Kidney capillary endothelial cell (primary cell): ENCODE data around the gene KCNK3.

Experiments
- DNase-seq: peaks from one replicate; pipeline ENCODE4 v3.0.0-alpha.2; 2018; ENCODE audit warnings: low spot score

KCNK3 gene

GRCh38 chr2:26712486-26713465 is 20.3 kb downstream of the KCNK3 start:
- no peak for DNase-seq

GRCh38 chr2:26715528-26716270 is 23.2 kb downstream of the KCNK3 start:
- no peak for DNase-seq

GRCh38 chr2:26716340-26716739 is 23.8 kb downstream of the KCNK3 start:
- no peak for DNase-seq

GRCh38 chr2:26716769-26717168 is 24.2 kb downstream of the KCNK3 start:
- no peak for DNase-seq

- DNase-seq = no peak
Observed at GRCh38 chr2:26717362-26717761, 24.8 kb downstream of the KCNK3 start.

GRCh38 chr2:26718949-26719686 is 26.6 kb downstream of the KCNK3 start:
- DNase-seq = no peak

- DNase-seq = no peak
Observed at GRCh38 chr2:26720322-26721114, 28.0 kb downstream of the KCNK3 start.

- DNase-seq = no peak
Observed at GRCh38 chr2:26721115-26722032, 28.9 kb downstream of the KCNK3 start.

GRCh38 chr2:26722328-26722727 is 29.8 kb downstream of the KCNK3 start:
- DNase-seq = no peak

- DNase-seq = no peak
Observed at GRCh38 chr2:26722911-26723310, 30.4 kb downstream of the KCNK3 start.

GRCh38 chr2:26723475-26723874 is 31.0 kb downstream of the KCNK3 start:
- no peak for DNase-seq

GRCh38 chr2:26723991-26724750 is 31.6 kb downstream of the KCNK3 start:
- DNase-seq = no peak

- DNase-seq = no peak
Observed at GRCh38 chr2:26724784-26725520, 32.4 kb downstream of the KCNK3 start.

- DNase-seq = no peak
Observed at GRCh38 chr2:26725521-26725820, 32.9 kb downstream of the KCNK3 start.

GRCh38 chr2:26726228-26726627 is 33.7 kb downstream of the KCNK3 start:
- no peak for DNase-seq

- DNase-seq = no peak
Observed at GRCh38 chr2:26727641-26728561, 35.4 kb downstream of the KCNK3 start.

- no peak for DNase-seq
Observed at GRCh38 chr2:26729311-26729710, 36.8 kb downstream of the KCNK3 start.
